Breast epithelium (tissue), 4 donors: ENCODE results near the gene SEMA3C. TPM values are rescaled to one million over a fixed set of nuclear protein-coding genes. Genes with fewer than 3 reads are reported as not detected.

Experiments
- DNase-seq, 2 donors: peaks; one replicate each; pipeline ENCODE4 v3.0.0-alpha.2; 2019; ENCODE audit warnings: low spot score in 2 of 2
- H3K27ac ChIP-seq, 2 donors: fragments of 200-600 bp; sonication (generic) in 1 of 2; one replicate each; pipeline ENCODE4 v1.5.1; 2016 to 2019; ENCODE audit warnings: mild to moderate bottlenecking in 1 of 2
- H3K27me3 ChIP-seq, 2 donors: fragments of 200-600 bp; sonication (generic) in 1 of 2; one replicate each; pipeline versions ENCODE4 v1.5.1 to v1.6.0; 2017 to 2019; ENCODE audit warnings: control low read depth in 1 of 2, mild to moderate bottlenecking in 1 of 2
- H3K36me3 ChIP-seq: fragments of 200-600 bp; one replicate; pipeline ENCODE4 v1.5.1; 2019
- H3K4me1 ChIP-seq, 2 donors: fragments of 200-600 bp; sonication (generic); one replicate each; pipeline ENCODE4 v1.5.1; 2016 to 2019; ENCODE audit warnings: control low read depth in 1 of 2
- H3K4me3 ChIP-seq, 3 donors: fragments of 200-600 bp; sonication (generic); 1 replicate in 2 of 3; 2 replicates in 1 of 3; pipeline ENCODE4 v1.5.1; 2016 to 2019; ENCODE audit warnings: mild to moderate bottlenecking in 3 of 3, moderate library complexity in 2 of 3
- H3K9me3 ChIP-seq, 2 donors: fragments of 200-600 bp; sonication (generic) in 1 of 2; one replicate each; pipeline ENCODE4 v1.5.1; 2016 to 2019; ENCODE audit warnings: control low read depth in 1 of 2
- POLR2A ChIP-seq: fragments of 450-650 bp; IDR thresholded peaks from one replicate; pipeline ENCODE4 v1.6.1; 2016; ENCODE audit warnings: antibody characterized with exemption, mild to moderate bottlenecking, moderate library complexity
- POLR2AphosphoS5 ChIP-seq, 3 donors: sonication (generic); formaldehyde crosslinking; IDR thresholded peaks; one replicate each; pipeline ENCODE4 v1.6.1; 2017; ENCODE audit warnings: antibody characterized with exemption in 3 of 3
- intact Hi-C: fragments of 100-400 bp; cut with DNase I; formaldehyde crosslinking; loops from one replicate; pipeline ENCODE4 v1.15.1; 2023; ENCODE audit warnings: low total_unique reads
- total RNA-seq, 3 donors: library from RNA; depleted of rRNA; stranded (reverse); fragments of >200 nt; gene quantifications; one replicate each; pipeline ENCODE4 v1.1.0, GENCODE V29; 2016
- TF ChIP-seq, protein P1 (sequence below), 3 donors: fragments of 450-650 bp; IDR thresholded peaks; one replicate each; pipeline ENCODE4 v1.5.1; 2016 to 2017; ENCODE audit warnings: antibody characterized with exemption in 3 of 3, mild to moderate bottlenecking in 3 of 3, moderate library complexity in 3 of 3

SEMA3C gene
- total RNA-seq, 3 donors from 2014 or later = 67.5 to 157 (median 108) TPM

DNA sequence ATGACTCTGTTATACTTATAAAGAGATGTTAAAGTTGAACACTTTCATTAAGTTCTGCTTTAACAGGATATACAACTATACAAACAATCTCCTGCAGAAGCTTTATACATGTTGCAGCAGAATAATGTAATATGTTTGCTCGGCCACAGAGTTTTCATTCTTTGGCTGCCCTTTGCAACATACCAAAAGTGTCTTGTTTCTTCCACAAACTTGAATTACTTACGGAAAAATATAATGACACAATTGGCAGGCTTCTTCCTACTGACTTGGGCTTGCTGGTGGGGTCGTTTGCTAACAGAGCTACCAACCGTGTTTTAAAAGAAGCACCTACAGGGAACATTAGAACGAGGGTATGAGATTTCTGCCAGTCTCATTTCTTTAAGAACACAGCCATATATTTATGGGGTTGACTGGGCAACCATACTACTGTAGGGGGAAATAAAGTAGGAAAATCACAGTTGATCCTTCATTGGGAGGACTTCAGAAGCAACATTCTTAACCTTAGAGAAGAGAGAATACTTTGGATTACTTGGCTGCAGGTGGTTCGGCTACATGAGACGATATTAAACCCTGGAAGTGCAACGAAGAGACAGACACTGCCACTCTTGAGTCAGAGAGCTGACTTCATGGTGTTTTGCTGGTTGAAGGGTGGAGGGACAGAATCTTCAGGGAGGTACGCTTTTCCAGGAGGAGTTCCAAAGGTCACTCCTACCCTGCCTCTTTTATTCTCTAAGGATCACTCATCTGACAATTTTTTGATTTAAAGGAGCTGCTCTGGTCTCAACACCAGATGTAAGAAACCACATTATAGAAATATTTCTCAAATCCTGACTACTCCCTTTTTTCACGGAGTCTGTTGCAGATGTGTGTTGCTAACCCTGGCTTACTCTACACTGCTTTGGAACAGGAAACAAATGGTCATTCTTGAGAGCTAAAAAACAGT lies 123.9 kb downstream of the SEMA3C start:
- Histone ChIP-seq H3K9me3 (no peaks in the 10 kb centered on the region), H3K36me3 (no peaks in the 10 kb centered on the region), H3K27me3 (no peaks in the 10 kb centered on the region), H3K4me3 (no peak overlapping the region), H3K27ac (no peak overlapping the region), H3K4me1 (no peaks in the 10 kb centered on the region)
- TF ChIP-seq POLR2AphosphoS5 (IDR thresholded peaks at IDR 0.05) (no peak), POLR2A (no peak)
- intact Hi-C loops = no loop called here
- DNase-seq = no peak

DNA sequence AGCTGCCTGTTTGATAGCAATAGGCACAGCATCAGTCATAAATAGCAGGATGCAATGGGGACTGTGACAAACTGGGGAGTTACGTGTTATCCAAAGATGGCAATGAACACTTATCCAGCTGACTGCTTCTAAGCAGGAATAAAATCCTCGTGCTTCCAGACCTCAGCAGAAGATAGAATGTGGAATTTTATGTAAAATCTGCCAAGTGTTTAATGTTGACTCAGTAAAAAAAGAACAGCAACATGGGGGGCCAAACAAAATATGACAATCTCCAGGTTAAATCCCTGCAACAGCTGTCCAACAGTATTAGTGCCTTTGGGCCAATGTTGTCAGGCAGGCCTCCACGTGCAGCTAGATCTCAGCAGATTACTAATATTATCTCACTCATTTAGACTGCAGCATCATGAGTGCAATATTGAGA lies 127.3 kb downstream of the SEMA3C start:
- DNase-seq = no peak
- H3K4me1 ChIP-seq = no peaks in the 10 kb centered on the region
- H3K36me3 ChIP-seq = no peaks in the 10 kb centered on the region
- no peaks in the 10 kb centered on the region for H3K27me3 ChIP-seq
- H3K27ac ChIP-seq = no peak overlapping the region
- intact Hi-C loops = no loop called here
- H3K9me3 ChIP-seq = no peaks in the 10 kb centered on the region
- TF ChIP-seq, protein P1, sequence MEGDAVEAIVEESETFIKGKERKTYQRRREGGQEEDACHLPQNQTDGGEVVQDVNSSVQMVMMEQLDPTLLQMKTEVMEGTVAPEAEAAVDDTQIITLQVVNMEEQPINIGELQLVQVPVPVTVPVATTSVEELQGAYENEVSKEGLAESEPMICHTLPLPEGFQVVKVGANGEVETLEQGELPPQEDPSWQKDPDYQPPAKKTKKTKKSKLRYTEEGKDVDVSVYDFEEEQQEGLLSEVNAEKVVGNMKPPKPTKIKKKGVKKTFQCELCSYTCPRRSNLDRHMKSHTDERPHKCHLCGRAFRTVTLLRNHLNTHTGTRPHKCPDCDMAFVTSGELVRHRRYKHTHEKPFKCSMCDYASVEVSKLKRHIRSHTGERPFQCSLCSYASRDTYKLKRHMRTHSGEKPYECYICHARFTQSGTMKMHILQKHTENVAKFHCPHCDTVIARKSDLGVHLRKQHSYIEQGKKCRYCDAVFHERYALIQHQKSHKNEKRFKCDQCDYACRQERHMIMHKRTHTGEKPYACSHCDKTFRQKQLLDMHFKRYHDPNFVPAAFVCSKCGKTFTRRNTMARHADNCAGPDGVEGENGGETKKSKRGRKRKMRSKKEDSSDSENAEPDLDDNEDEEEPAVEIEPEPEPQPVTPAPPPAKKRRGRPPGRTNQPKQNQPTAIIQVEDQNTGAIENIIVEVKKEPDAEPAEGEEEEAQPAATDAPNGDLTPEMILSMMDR (IDR thresholded peaks at IDR 0.05) = no peak
- TF ChIP-seq POLR2AphosphoS5 (IDR thresholded peaks at IDR 0.05) (no peak), POLR2A (no peak)
- H3K4me3 ChIP-seq = no peak overlapping the region

DNA sequence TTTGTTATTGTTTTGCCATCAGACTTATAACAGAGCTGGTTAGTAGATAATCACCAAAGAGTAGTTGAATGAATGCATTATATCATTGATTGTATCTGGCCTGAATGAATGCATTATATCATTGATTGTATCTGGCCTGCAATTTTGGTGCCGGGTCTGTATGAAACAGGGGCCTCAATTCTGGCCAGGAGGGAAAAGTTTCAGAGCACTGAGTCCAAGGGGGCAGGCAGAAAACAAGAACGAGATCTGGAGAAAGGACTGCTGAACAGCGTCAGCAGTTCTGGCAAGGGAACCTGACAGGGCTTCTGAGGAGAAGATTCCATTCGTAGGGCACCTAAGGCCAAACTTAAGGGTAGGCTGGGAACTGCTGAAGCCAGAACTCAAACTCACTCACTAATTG lies 128.0 kb downstream of the SEMA3C start:
- no peak for DNase-seq
- Histone ChIP-seq H3K27ac (peak overlapping the region in 1 of 2 donors; percentile 34), H3K4me3 (no peak overlapping the region), H3K4me1 (no peaks in the 10 kb centered on the region), H3K27me3 (no peaks in the 10 kb centered on the region), H3K9me3 (no peaks in the 10 kb centered on the region), H3K36me3 (no peaks in the 10 kb centered on the region)
- intact Hi-C loops = no loop called here
- TF ChIP-seq, protein P1 (IDR thresholded peaks at IDR 0.05) = no peak
- TF ChIP-seq POLR2A (no peak), POLR2AphosphoS5 (IDR thresholded peaks at IDR 0.05) (no peak)

DNA sequence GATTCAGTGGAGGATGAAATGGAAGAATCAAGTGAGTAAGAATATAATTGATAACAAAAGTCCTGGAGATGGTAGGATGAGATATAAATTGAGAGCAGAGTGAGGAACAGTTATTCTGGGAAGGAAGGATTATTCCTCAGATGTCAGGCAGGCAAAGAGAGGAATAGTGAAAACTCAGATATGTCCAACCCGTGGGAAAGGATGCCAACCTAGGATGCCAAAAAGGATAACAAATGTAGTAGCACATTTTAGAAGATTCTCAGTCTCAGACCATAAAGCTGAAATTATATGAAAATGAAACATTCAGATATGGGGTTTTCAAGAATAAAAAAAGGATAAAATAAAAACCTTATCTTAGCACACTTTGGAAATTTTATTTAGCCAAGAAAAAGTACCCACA lies 131.1 kb downstream of the SEMA3C start:
- Histone ChIP-seq H3K9me3 (no peaks in the 10 kb centered on the region), H3K4me3 (no peak overlapping the region), H3K36me3 (no peaks in the 10 kb centered on the region), H3K4me1 (no peaks in the 10 kb centered on the region), H3K27ac (no peak overlapping the region), H3K27me3 (no peaks in the 10 kb centered on the region)
- DNase-seq = no peak
- TF ChIP-seq POLR2AphosphoS5 (IDR thresholded peaks at IDR 0.05) (no peak), POLR2A (no peak)
- TF ChIP-seq, protein P1 (IDR thresholded peaks at IDR 0.05) = no peak
- intact Hi-C loops = no loop called here

DNA sequence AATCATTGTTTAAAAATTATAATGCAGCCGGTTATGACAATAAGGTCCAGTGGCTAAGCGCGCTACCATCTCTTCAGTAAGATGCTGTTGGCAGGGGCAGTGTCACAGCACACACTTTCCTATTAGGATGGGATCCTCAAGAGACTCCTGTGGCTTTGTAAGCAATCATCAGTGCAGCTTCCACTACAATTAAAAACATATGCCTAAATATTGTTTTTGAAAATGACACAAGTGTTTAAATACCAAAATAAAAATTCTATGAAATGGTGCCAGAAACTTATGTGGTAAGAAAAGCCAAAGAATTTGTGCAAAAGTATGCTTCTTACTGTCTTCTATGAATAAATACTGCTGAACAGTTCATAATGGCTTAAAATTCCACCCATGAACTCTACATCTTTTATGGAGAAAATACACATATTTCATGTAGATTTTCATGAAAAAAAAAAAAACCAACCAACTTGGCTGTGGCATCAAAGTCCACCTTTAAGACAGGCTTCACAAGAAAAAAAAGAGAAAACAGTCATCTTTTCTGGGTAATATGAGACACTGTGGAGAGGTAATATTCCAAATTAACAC lies 132.8 kb downstream of the SEMA3C start:
- intact Hi-C loops = no loop called here

More for the DNA sequence above, 132.8 kb downstream of the SEMA3C start:
- Histone ChIP-seq H3K36me3 (no peaks in the 10 kb centered on the region), H3K4me1 (no peaks in the 10 kb centered on the region), H3K27ac (no peak overlapping the region), H3K9me3 (no peaks in the 10 kb centered on the region), H3K27me3 (no peaks in the 10 kb centered on the region), H3K4me3 (no peak overlapping the region)
- TF ChIP-seq POLR2A (no peak), POLR2AphosphoS5 (IDR thresholded peaks at IDR 0.05) (no peak)
- TF ChIP-seq, protein P1 (IDR thresholded peaks at IDR 0.05) = no peak
- no peak for DNase-seq
